RPMI7951 (cell line): ENCODE data around the gene ZNF605. TPM values are rescaled to one million over a fixed set of nuclear protein-coding genes. Genes with fewer than 3 reads are reported as not detected.
"Not testable (repeated sequence)": the region's sequence is repeated elsewhere in the genome, so short reads cannot be mapped to it uniquely, and the experiment has no call there.

Experiments used
- DNase-seq: peaks from one replicate; pipeline ENCODE4 v3.0.0-alpha.2; 2012; ENCODE audit warnings: low read depth
- total RNA-seq: library from RNA; depleted of rRNA; stranded (reverse); fragments of >200 nt; shearing (Covaris generic); gene quantifications from 2 replicates; pipeline ENCODE4 v1.2.3, GENCODE V29; 2014; rRNA removed

The ZNF605 gene
- total RNA-seq, 1 experiment from 2014 or later, result 3.5 TPM

GRCh38 chr12:132908145-132909029 lies 47.7 kb downstream of the ZNF605 start:
- peak; percentile 96 for DNase-seq

- DNase-seq, result not testable (repeated sequence)
Measured at GRCh38 chr12:132907789-132908144, 48.3 kb downstream of the ZNF605 start.

- DNase-seq, result no peak
Measured at GRCh38 chr12:132907216-132907615, 48.9 kb downstream of the ZNF605 start.

- DNase-seq, result no peak
Measured at GRCh38 chr12:132904718-132905328, 51.3 kb downstream of the ZNF605 start.

GRCh38 chr12:132899033-132899432 lies 57.1 kb downstream of the ZNF605 start:
- DNase-seq, result no peak

GRCh38 chr12:132888852-132889251 lies 67.3 kb downstream of the ZNF605 start:
- no peak for DNase-seq

GRCh38 chr12:132887513-132888351 lies 68.4 kb downstream of the ZNF605 start, which contains the start of gene CHFR:
TSS of gene CHFR (minus strand) at chr12:132887605. CDS start at chr12:132887328, 277 bp downstream.
- peak; percentile 91 for DNase-seq

GRCh38 chr12:132886529-132887477 lies 69.3 kb downstream of the ZNF605 start:
- DNase-seq, result peak; percentile 15

GRCh38 chr12:132881818-132882217 lies 74.3 kb downstream of the ZNF605 start:
- no peak for DNase-seq

- DNase-seq, result not testable (repeated sequence)
Measured at GRCh38 chr12:132874620-132875019, 81.5 kb downstream of the ZNF605 start.

- no peak for DNase-seq
Measured at GRCh38 chr12:132874175-132874574, 81.9 kb downstream of the ZNF605 start.

GRCh38 chr12:132873724-132874123 lies 82.4 kb downstream of the ZNF605 start:
- no peak for DNase-seq

- no peak for DNase-seq
Measured at GRCh38 chr12:132872975-132873421, 83.1 kb downstream of the ZNF605 start.

- DNase-seq, result no peak
Measured at GRCh38 chr12:132872073-132872855, 83.8 kb downstream of the ZNF605 start.

GRCh38 chr12:132869551-132869950 lies 86.6 kb downstream of the ZNF605 start:
- no peak for DNase-seq

Other genes with a start within 250 kb of the ZNF605 start
- gene PGAM5, start 245.5 kb downstream of the ZNF605 start, total RNA-seq, result 24.3 and 27.5 TPM in 2 replicates
- gene ANKLE2, start 194.5 kb downstream of the ZNF605 start, total RNA-seq, result 42.9 and 45.8 TPM in 2 replicates
- gene GOLGA3, start 127.4 kb downstream of the ZNF605 start, total RNA-seq, result 17.7 and 44.7 TPM in 2 replicates
- gene CHFR, start 68.7 kb downstream of the ZNF605 start, total RNA-seq, result 9.8 and 10.2 TPM in 2 replicates
- 5.1 and 6.6 TPM in 2 replicates for gene ZNF26, start 30.1 kb upstream of the ZNF605 start, total RNA-seq
- 10.9 and 19.3 TPM in 2 replicates for gene ZNF84, start 81.2 kb upstream of the ZNF605 start, total RNA-seq
- 8.6 and 10.2 TPM in 2 replicates for gene ZNF140, start 124.6 kb upstream of the ZNF605 start, total RNA-seq
- 0.48 and 0.49 TPM in 2 replicates for gene ZNF891, start 174.0 kb upstream of the ZNF605 start, total RNA-seq
- 1.6 and 4.7 TPM in 2 replicates for gene ZNF10, start 174.3 kb upstream of the ZNF605 start, total RNA-seq
- gene ZNF268, start 225.2 kb upstream of the ZNF605 start, total RNA-seq, result 25.8 and 28.4 TPM in 2 replicates